Omental fat pad (tissue), 4 donors: ENCODE results near the gene PTPRK. TPM values are rescaled to one million over a fixed set of nuclear protein-coding genes. Genes with fewer than 3 reads are reported as not detected.

Source experiments
- ATAC-seq: fragments of 150-250 bp; one replicate; pipeline ENCODE4 v1.9.1; 2016; ENCODE audit warnings: mild to moderate bottlenecking, moderate library complexity; ENCODE audit not compliant: low FRiP score
- DNase-seq: peaks from one replicate; pipeline ENCODE4 v3.0.0-alpha.2; 2019; ENCODE audit warnings: low spot score
- total RNA-seq, 4 donors: library from RNA; depleted of rRNA; stranded (reverse); fragments of >200 nt; gene quantifications; one replicate each; pipeline ENCODE4 v1.1.0, GENCODE V29; 2016
- TF ChIP-seq, protein P1 (sequence below), 3 donors: fragments of 450-650 bp; IDR thresholded peaks; one replicate each; pipeline ENCODE4 v1.5.1; 2016 to 2017; ENCODE audit warnings: antibody characterized with exemption in 3 of 3, mild to moderate bottlenecking in 3 of 3, moderate library complexity in 2 of 3

The PTPRK gene
- total RNA-seq, 4 donors from 2014 or later = 16.2 to 32.6 (median 20.9) TPM

- ATAC-seq (no peak), DNase-seq (no peak)
- TF ChIP-seq, protein P1, sequence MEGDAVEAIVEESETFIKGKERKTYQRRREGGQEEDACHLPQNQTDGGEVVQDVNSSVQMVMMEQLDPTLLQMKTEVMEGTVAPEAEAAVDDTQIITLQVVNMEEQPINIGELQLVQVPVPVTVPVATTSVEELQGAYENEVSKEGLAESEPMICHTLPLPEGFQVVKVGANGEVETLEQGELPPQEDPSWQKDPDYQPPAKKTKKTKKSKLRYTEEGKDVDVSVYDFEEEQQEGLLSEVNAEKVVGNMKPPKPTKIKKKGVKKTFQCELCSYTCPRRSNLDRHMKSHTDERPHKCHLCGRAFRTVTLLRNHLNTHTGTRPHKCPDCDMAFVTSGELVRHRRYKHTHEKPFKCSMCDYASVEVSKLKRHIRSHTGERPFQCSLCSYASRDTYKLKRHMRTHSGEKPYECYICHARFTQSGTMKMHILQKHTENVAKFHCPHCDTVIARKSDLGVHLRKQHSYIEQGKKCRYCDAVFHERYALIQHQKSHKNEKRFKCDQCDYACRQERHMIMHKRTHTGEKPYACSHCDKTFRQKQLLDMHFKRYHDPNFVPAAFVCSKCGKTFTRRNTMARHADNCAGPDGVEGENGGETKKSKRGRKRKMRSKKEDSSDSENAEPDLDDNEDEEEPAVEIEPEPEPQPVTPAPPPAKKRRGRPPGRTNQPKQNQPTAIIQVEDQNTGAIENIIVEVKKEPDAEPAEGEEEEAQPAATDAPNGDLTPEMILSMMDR (IDR thresholded peaks at IDR 0.05) = no peak
Measured at GRCh38 chr6:128259029-128259724, 261.2 kb downstream of the PTPRK start.

GRCh38 chr6:128256095-128256494, 264.3 kb downstream of the PTPRK start:
- TF ChIP-seq, protein P1 (IDR thresholded peaks at IDR 0.05) = no peak
- ATAC-seq (no peak), DNase-seq (no peak)

DNA sequence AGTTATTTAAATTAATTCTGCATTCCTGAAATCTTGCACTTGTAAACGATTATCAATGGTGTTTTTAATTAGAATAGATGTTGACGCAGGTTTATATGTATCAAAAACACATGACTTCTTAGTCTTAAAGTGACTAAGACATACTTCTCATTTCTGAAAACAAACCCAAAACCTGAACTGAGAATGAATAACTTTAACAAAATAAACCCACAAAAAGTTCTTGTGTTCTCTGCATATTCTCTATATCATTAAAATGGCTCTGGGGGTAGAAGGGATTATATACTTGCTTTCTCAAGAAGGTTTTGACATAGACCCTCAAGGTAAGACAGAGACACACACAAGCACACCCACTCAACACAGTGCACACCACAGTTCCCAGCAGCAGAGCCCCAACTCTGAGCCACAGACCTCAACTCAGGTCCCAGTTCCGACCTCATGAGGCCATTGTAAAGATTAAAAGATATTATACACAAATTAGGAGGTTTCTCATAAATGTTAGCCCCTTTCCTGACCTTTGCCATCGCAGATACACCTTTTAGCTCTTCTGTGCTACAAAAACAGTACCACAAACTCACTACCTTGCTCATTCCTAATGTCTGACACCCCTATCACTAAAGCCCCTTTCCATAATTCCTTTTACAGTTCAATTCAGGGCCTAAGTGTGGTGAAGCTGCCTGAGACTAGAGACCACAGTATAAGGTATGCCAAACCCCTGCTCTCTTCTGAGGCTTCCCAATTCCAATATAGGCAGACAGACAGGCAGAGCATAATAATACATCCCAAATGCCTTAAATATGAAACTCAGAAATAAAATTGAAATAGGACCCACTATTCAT, 267.8 kb downstream of the PTPRK start:
- no peak for DNase-seq
- TF ChIP-seq, protein P1 (IDR thresholded peaks at IDR 0.05) = no peak
- ATAC-seq = no peak

DNA sequence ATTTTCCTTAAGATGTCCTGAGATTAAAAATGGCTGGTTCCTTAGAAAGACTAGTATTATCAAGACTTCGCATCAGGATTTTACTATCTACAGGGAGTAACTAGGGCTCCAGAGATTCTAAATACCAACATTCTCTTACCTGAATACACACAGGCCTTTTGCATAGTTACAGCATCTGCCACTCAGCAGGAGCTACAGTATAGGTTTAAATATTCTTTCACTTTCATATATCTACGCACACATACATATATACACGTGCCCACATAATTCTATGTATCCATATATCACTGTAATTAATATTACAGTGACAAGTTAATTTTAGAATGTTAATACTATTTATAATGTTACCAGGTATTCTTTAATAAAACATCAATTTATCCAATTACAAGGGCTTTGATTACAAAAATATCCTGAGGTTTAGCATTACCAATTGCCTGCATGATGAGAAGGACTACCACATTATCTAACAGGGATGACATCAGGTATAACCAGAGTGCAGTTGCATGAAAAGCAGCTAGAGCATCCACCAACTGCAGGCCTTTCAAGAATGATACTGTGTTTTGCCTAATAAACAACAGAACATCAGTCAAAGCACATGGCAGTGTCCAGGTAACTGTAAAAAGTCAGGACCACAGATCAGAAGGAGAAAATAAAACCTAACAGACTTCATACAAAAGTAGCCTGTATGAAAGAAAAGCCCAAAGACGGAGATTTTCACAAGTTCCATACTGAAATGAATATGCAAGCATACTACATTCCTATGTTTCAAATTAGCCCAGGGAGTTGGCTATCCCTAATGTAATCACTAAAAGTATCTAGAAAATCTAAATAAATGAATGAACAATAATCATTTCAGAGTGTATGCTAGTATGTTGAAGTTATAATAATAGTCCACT, 268.7 kb downstream of the PTPRK start:
- TF ChIP-seq, protein P1 (IDR thresholded peaks at IDR 0.05) = no peak
- no peak for DNase-seq
- ATAC-seq = no peak

- TF ChIP-seq, protein P1 (IDR thresholded peaks at IDR 0.05) = no peak
- ATAC-seq (no peak), DNase-seq (no peak)
Measured at GRCh38 chr6:128250370-128251070, 269.9 kb downstream of the PTPRK start.

- TF ChIP-seq, protein P1 (IDR thresholded peaks at IDR 0.05) = no peak
- DNase-seq = no peak
- ATAC-seq = no peak
Measured at GRCh38 chr6:128249429-128249828, 271.0 kb downstream of the PTPRK start.
